Activated effector memory CD4-positive, alpha-beta T cell treated with Interleukin-2 at 50 U/mL for 16 hours (primary cell): ENCODE measurements around the gene GIPC2.
"Not testable (repeated sequence)": the region's sequence is repeated elsewhere in the genome, so short reads cannot be mapped to it uniquely, and the experiment has no call there.

Experiments used
- DNase-seq: peaks from one replicate; pipeline ENCODE4 v3.0.0-alpha.2; 2020

GIPC2 gene

DNA sequence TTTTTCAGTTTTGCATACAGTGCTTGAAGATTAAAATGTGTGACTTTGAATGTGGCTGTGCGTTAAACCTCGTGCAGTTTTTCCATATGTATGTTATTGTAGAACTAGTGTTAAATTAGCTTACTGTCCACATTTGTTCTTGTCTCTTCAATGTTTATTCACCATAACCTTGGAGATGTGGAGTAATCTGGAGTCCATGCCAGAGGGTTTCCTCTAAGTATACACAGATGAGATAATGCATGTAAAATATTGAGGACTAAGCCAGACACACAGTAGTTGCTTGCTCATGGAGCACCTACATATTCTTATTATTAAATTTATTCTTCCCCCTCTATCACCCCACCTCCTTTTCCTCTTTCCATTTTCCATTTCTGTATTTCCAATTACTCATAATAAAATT, 7.7 kb upstream of the GIPC2 start:
- DNase-seq = no peak

DNA sequence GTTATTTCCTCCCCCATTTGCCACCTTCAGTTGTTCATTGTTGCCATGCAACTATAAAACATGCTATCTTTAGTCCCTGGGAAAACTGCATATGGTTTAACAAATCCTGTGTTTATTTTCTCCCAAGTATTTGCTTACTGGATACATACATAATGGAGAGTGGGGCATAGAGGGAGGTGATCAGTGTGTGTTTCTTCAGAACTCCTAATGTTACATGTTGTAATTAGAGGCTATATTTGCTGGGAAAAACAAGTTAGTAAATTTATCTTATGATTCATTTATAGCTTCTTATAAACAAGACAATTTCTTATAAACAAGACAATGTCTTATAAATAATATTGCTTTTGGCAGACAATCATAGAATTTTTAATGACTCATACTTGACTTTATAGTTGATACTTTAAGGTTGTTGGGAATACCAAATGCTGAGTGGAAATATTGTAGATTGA, 7.3 kb upstream of the GIPC2 start:
- no peak for DNase-seq

DNA sequence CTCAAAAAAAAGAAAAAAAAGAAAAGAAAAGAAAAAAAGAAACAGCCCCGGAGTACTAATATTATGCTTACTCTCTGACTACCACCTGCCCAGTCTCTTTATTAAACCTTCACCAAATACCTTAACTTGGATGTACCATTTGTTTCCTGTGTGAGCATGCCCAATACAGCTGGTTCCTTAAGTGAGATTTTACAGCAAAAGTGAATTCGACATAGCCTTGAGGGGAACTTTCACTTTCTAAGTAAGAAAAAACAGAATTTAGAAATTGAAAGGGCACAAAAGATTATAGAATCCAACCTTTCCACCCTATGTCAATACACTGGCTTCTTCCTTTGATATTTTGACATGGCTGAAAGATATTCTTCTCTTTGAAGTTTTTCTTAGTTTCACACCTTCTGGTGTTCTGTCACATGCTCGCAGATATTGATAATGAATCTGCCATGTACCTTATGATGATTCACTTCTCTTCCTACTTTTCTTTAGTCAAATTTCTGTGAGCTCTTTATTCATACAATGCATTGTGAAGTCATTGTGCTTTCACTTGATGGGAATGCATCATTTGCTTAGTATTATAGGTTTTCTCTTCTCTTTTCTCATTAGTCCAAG, 5.2 kb upstream of the GIPC2 start:
- no peak for DNase-seq

DNA sequence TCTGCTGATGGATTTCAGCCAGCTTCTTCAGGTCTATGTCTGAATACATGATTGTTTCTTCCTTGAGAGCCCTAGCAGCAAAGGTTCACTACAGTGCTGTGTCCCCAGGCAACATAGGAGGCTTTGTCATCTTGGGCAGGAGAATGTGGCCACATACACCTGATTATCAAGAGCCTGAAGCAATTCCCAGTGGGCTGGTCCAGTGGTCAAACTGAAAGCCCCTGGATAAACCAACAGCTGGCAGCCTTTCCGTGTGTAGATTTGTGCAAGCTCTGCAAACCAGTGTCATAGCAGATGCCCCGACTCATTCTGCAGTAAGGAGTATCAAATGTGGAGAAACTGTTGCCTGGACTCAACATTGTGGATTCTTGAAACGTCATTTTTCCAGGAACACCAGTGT, 2.3 kb upstream of the GIPC2 start:
- DNase-seq = no peak

DNA sequence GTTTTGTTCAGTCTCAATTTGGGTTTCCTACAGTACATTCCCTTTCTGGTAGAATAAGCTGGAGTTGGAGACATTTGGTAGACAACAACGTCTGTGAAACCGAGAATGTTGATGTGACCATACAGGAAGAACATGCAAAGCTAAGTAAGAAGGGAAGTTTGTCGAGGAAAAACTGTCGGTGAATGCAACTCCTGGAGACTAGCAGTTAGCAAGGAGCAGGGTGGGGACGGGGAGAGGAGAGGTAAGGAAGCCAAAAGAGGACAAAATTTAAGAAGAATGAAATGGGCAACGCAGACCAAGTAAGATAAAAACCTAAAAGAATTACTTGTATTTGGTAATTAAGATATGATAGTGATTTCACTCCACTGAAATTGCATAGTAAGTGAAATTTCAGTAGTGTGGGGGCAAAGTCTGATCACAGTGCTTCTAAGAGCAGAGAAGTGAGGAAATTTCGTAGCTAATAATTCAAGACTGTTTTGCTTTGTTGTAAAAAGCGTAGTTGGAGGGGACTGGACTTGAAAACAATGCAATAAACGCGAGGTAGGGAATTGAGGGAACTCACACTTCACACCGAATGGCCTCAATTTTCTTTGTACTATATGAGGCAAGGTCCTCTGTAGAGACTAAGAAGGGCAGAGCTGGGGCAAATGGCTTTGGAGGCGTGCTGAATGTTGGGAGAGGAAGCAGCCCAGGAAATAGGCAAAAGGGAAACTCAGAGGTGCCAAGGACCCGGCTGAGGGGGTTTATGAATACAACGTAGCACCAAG, 787 bp upstream of the GIPC2 start:
- DNase-seq = no peak

DNA sequence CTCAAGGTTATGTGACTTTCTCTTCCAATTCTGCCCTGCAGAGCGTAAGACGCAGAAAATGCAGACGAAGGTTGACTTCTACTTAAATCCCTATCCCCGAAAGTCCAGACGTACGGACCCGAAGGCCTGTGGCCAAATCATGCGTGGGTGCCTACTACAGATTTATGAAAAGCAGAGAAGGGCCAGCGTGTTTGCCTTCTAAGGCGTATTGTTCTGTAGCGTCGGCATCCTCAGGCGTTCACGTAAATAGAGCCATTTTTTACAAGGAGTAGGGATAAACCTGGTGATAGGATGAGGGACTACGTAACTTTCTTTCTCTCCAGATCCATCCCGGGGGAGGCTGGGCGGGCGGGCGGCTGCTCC, 222 bp upstream of the GIPC2 start:
- DNase-seq = no peak

DNA sequence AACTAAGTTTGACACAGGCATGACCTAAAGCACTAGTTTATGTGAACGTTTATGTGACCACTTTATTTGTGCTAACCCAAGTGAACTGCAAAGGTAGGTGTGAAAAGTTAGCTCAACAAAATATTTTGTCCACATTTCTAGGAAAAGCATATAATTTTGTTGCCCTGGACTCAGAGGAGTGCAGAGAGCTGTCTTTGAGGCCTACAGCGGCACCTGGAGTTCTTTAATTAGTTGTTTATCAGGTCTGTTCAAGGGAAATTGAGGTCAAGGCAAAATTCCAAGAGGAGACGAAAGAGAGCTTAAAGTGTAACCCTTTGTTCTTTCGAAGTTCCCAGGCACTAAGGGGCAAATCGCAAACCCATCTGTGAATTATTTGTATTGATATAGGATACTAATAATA, 1.3 kb downstream of the GIPC2 start:
- no peak for DNase-seq

DNA sequence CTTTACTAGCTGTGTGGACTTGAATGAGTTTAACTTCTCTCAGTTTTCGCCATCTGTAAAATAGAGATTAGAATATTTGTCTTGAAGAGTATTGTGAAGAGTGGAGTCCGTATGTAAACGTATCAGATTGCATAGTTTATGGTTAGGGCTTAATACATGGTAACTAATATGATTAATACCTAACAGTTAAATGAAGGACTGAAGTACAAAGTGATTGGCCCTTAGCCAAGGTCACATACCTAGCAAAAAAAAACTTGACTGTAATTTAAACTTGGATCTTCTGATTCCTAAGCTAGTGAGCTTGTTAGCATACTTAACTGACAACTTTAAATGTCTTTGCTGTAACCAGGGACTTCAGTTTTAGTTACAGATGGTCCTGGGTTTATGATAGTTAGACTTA, 1.9 kb downstream of the GIPC2 start:
- no peak for DNase-seq

DNA sequence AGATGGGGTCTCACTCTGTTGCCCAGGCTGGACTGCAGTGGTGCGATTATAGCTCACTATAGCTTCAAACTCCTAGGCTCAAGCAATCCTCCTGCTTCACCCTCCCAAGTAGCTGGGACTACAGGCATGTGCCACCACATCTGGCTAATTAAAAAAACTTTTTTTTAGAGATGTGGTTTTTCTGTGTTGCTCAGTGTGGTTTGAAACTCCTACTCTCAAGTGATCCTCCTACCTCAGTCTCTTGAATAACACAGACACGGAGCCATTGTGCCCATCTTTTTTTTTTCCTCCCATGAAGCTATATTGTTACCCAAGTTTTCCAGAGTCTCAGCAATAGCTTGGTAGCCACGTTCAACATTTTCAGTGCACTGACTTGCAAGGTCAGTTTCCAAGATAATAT, 2.7 kb downstream of the GIPC2 start:
- DNase-seq = no peak

DNA sequence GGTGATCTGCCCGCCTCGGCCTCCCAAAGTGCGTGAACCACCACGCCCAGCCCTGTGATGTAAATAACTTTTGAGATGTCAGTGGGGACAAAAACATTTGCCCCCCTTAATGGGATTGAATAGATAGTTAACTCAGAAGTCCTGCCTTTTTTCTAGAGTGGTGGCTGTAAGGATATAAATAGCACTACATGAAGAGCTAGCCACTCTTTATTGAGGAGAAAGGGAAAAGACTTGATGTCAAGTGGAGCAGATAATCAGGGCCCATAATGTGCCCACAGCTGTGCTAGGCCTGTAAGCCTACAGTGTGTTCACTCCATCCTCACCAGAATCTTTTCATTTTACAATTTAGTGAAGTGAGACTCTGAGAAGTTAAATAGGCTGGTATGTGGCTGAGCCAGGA, 3.6 kb downstream of the GIPC2 start:
- DNase-seq = no peak

DNA sequence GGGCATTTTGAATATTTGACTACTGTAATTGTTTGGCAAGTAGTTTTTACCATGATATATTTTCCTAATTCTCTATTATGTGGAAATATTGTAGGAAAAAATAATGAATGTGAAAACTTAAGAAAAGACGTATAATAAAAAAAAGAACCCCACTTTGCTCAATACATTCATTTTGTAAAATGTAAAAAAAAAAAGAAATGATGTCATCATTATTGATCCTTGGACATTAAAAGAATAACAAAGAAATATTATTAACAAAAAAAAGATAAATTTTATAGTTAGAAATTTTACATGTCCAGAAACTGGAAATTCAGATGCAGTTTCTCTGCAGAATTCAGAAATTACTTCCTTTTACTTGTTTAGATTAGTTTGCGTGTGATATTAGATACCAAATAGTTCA, 5.2 kb downstream of the GIPC2 start:
- DNase-seq = no peak

DNA sequence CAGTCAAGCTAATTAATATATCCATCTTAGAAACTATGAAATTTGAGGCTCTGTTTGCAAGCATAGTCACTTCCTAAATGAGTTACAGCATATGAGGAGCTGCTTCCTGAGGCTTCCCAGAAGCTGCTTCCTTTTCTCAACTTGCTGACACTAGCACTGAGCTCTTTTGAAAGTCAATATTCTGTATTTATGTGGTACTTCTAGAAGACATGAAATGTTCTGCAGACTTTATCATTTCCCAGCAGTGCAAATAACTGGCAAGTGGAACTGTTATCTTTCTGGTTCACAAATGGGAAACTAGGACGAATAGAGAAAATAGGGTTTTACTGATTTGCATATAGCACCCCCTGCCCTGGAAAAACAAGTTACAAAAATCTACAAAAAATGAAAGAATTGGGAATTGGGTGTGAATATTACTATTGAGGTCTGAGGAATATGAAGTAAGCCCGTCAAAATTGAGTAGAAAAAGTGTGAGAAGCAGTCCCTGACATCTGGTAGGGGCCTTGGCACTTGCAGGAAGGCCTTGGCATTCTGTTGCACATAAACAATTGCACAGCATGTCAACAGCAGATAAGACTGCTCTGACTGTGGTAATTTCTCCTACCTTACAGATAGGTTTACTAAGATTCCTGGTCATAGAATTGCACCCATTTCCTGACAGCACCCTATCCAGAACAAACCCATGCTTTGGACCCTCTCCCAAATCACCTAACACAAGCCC, 7.1 kb downstream of the GIPC2 start:
- DNase-seq = no peak

DNA sequence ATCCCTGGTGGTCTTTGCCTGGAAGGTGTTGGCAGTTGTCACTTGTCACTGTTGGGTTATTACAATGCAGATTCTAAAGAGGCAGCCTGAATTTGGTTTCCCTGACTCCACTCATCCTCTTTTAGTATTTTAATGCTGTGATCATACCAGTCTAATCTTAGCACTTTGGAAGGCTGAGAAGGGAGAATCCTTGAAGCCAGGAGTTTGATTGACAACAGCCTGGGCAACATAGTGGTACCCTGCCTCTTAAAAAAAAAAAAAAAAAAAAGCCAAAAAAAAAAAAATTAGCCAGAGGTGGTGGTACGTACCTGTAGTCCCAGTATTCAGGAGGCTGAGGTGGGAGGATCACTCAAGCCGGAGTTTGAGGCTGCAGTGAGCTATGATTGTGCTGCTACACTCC, 7.7 kb downstream of the GIPC2 start:
- no peak for DNase-seq

DNA sequence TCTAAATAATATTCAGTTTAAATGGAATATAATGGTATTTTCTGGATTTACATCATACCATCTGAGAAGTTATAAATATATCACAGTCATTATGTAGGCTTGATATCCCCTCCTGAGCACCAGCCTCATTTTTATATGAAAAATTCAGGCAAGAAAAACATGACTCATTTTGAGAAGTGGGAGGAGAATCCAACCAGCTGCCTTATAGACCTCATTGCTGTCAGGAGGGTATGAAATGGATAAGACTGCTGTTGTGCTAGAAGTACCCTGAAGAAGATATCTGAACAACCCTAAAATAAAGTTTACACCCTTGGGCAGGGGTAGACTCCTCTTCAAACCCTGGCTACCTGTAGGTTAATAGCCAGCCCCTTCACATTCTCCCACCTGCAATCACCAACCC, 8.8 kb downstream of the GIPC2 start:
- no peak for DNase-seq

DNA sequence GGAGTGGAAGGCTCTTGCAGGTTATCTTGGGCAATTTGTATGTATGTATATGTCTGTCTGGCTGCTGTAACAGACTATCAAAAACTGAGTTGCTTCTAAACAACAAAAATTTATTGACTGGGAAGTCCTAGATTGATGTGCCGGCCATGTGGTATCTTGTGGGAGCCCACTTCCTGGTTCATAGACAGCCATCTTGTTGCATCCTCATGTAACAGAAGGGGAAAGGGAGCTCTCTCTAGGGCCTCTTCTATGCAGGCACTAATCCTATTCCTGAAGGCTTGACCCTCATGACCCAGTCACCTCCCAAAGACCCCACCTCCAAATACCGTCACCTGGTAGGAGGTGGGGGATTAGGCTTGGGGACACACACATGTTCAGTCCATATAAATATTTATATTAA, 9.2 kb downstream of the GIPC2 start:
- no peak for DNase-seq

DNA sequence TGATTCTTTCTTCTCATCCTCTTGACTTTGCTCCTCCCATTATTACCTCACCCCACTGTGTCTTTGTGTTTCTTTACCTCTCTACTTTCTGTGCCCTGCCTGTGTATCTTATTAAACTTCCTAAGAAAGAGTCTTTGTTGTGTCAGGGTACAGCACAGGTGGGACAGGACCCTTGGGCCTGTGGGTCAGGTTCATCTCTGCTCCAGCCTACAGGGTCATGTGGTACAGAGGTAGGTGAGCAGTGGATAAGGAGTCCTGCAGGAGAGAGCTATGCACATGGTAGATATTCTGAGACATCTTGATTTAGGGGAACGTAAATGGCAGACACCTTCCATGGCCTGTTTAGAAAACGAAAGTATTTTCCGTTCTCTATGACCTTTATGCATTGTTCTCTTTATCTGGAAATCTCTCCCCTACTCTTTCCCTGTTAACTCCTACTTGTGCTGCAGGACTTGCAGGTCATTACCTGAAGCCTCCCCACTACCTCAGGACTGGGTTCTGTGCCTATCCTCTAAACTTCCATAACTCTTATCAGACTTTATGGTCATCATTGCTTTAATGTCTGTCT, 9.9 kb downstream of the GIPC2 start:
- DNase-seq = no peak

DNA sequence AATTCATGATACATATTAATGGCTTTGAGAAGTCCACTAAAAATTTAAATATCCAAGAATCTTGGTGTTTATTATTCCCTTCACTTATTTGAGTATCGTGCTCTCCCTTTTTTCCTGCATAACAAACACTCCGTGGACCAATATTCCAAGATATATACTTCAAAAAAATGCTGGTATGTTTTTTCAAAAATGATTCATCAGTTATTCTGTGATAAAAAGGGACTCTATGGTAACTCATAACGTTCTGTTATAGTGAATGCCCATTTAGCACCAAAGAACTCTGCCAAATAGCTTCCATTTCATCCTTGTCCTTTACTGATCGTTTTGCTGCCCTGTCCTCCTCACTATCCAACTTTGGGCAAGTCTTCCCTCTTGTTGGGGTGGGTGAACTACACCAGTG, 12.9 kb downstream of the GIPC2 start:
- no peak for DNase-seq

DNA sequence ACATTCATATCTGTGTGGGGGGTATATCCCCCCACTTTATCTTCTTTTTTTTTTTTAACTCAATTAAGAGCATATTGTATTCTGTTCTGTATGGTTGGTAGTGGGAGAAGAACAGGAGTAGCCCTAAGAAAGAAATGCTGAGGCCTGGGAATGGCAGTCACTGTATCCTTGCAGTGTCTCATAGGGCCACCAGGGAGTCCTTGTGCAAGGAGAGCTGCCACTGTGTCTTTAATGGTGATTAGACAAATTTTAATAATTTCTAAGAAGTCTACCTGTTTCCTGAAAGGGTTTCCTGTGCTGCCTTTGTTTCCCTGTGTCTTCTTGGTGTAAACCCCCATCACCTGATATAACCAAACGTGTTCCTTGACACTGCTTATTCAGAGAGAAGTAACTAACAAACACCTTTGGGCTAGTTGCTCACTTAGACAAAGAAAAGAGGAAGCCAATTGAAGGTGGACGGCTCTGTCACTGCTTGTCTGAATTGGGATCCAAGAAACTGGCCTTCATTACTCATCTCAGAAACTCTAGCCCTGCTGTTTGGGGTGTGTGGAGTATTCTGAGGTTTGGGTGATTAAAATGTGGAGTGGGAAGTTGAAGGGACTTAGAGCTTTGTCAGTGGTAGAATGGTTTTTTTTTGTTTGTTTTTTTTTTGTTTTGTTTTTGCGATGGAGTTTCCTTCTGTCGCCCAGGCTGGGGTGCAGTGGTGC, 15.2 kb downstream of the GIPC2 start:
- no peak for DNase-seq

DNA sequence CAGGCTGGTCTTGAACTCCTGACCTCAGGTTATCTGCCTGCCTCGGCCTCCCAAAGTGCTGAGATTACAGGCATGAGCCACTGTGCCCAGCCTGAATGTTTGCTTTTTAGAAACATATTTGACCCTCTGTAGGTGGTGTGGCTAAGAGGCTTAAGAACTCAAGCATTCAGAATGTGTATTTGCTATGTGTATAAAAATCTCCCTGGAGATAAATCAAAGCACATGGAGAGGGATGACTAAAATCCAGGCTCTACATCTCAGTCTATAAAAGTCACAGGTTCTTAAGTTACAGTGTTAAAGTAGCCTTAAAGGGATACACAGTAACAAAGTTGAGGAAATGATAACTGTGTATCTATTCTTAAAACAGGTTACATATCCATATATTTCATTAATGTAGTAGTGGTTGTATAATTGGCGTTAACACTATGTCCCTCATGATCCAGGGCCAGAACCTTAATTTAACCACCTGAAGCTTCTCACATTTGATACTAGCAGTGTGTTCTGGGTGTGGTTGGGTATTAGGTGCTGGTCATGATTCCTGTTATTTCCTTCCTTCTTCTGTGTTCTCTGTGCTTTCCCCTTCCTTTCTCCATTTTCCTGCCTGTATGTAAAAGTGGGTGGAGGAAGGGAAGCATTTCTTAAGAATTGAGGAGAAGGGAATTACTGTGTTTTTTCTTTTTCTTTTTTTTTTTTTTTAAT, 16.2 kb downstream of the GIPC2 start:
- no peak for DNase-seq

DNA sequence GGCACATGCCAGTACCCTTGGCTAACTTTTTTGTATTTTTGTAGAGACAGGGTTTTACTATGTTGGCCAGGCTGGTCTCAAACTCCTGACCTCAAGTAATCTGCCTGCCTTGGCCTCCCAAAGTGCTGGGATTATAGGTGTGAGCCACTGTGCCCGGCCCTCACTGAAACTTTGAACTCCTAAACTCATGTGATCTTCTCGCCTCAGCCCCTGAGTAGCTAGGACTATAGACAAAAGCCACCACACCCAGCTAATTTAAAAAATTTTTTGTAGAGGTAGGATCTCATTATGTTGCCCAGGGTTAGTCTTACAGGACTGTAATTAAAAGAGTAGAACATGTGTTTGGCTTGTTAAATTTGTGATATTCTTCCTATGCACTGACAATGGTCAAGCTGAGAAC, 19.1 kb downstream of the GIPC2 start:
- DNase-seq = not testable (repeated sequence)

DNA sequence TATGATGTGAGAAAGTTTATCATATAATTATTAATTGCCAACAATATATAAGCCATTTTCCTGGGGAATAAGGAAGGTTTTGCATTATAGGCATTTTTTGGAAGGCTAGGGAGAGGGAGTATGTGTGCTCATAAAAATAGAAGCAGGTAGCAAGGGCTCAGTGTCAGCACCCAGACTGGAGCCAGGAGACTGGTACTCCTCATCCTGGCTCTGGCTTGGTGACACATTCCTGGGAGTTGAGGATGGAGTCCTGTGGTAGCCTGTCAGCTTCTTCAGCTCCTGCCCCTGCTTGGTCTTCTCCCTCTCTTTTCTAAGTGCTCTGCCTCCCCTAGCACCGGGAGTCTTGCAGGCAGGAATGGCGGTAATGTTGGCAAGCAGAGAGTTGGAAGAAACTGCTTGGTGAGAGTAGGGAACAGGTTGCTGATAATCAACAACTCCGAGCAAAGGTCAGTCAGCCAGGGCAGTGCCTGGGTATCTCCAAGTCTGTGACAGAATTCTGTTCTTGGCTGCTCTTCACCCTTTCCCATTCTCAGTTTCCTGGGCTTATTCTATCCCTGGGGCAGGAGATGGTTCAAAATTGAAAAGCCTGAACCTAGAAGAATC, 23.0 kb downstream of the GIPC2 start:
- DNase-seq = no peak

DNA sequence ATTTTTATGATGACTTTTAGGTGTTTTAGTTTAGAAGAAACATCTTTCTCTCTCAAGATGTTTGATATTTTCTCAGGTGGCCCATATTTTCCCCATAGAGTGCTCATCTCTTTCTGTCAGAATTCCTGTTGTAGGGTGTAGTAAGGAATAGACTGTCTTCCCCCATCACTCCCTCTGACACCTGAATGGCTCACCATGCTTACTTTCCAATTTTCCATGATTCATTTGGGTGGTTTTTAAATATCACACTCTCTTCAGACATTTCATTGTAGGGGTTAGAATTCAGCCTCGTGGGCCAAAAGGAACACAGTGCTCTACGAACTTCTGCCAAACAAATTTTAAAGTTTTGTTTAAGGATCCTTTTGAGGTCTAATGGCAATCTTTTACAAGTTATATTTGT, 24.0 kb downstream of the GIPC2 start:
- no peak for DNase-seq
